K562 (cell line): ENCODE measurements around the gene SGCG. TPM values are rescaled to one million over a fixed set of nuclear protein-coding genes. Genes with fewer than 3 reads are reported as not detected.

Experiments used
- ATAC-seq: fragments of 200-7000 bp; cut with Tn5 transposase; 3 replicates; pipeline ENCODE4 v1.9.1; 2020; ENCODE audit warnings: moderate library complexity
- BruUV-seq: library from RNA; stranded (reverse); fragments of 400-500 nt; replicated peaks from 2 replicates; lab custom pipeline; 2021; lab: Mats Ljungman, UMichigan
- CTCF ChIA-PET: fragments of 300-600 bp; formaldehyde crosslinking; extraction: SDS; loops from one replicate; lab custom pipeline; 2021; ENCODE audit warnings: low intra/inter-chr PET ratio; lab: Yijun Ruan, JAX
- POLR2A ChIA-PET: fragments of 300-600, 350-650 bp; sonication (Branson Sonifier 250); formaldehyde crosslinking; extraction: SDS; loops from one replicate; lab custom pipeline; 2021; ENCODE audit warnings: antibody characterized with exemption, inconsistent platforms; lab: Yijun Ruan, JAX
- DNase-seq, 4 experiments: peaks; one replicate each; pipeline versions ENCODE4 v3.0.0 to v3.0.0-alpha.2; 2011 to 2018; ENCODE audit warnings: low spot score in 3 of 4, mixed read lengths in 3 of 4; ENCODE audit errors: extremely low read depth in 1 of 4
- FAIRE-seq: peaks from 2 replicates; lab custom pipeline; 2011; peaks lifted over from hg19 to GRCh38; lab: Jason Lieb, UNC
- H2AFZ ChIP-seq: 2 replicates; pipeline ENCODE4 v1.6.0; 2011; ENCODE audit warnings: low read depth, low read length, control low read depth, inconsistent platforms
- H3K27ac ChIP-seq: fragments of 200-600 bp; 3 replicates; pipeline ENCODE4 v1.8.0; 2011; ENCODE audit warnings: low read depth, mild to moderate bottlenecking, control low read depth, inconsistent platforms, low read length, moderate library complexity, mixed read lengths; ENCODE audit errors: extremely low read depth
- H3K27me3 ChIP-seq, 2 experiments: fragments of 300-600 bp in 1 of 2; 2 replicates in 1 of 2; 3 replicates in 1 of 2; pipeline versions ENCODE4 v1.6.0 to v1.8.0; 2011; ENCODE audit warnings: inconsistent platforms in 2 of 2, low read length in 2 of 2, mild to moderate bottlenecking in 1 of 2, mixed read lengths in 1 of 2, moderate library complexity in 1 of 2; ENCODE audit not compliant: control insufficient read depth in 2 of 2, insufficient read depth in 2 of 2
- H3K36me3 ChIP-seq: fragments of 300-600 bp; 3 replicates; pipeline ENCODE4 v1.8.0; 2011; ENCODE audit warnings: mild to moderate bottlenecking, low read length, inconsistent platforms; ENCODE audit not compliant: control insufficient read depth, insufficient read depth
- H3K4me1 ChIP-seq, 2 experiments: fragments of 200-600 bp in 1 of 2; replicated peaks in 1 of 2; 2 replicates in 1 of 2; 3 replicates in 1 of 2; pipeline versions ENCODE4 v1.5.1 to v1.8.0; 2011; ENCODE audit warnings: inconsistent platforms in 2 of 2, low read length in 2 of 2, mild to moderate bottlenecking in 1 of 2, mixed read lengths in 1 of 2, moderate library complexity in 1 of 2; ENCODE audit not compliant: control insufficient read depth in 2 of 2, insufficient read depth in 2 of 2
- H3K4me2 ChIP-seq: 2 replicates; pipeline ENCODE4 v1.6.1; 2011; ENCODE audit warnings: low read length, control low read depth, inconsistent platforms, mixed read lengths; ENCODE audit not compliant: insufficient read depth
- H3K4me3 ChIP-seq: fragments of 200-600 bp; sonication (generic), shearing (Covaris generic); 2 replicates; pipeline ENCODE4 v1.5.1; 2016; ENCODE audit warnings: control low read depth, inconsistent platforms
- H3K79me2 ChIP-seq: fragments of 200-600 bp; 3 replicates; pipeline ENCODE4 v1.8.0; 2011; ENCODE audit warnings: low read length, inconsistent platforms; ENCODE audit not compliant: control insufficient read depth, insufficient read depth
- H3K9ac ChIP-seq, 2 experiments: 2 replicates each; pipeline versions ENCODE4 v1.6.0 to v1.6.1; 2011; ENCODE audit warnings: low read depth in 2 of 2, low read length in 2 of 2, control low read depth in 1 of 2, inconsistent platforms in 1 of 2, mild to moderate bottlenecking in 1 of 2, mixed read lengths in 1 of 2; ENCODE audit not compliant: insufficient read depth in 1 of 2
- H3K9me1 ChIP-seq: one replicate; pipeline ENCODE4 v1.6.0; 2011; ENCODE audit warnings: inconsistent platforms, mild to moderate bottlenecking, low read length, moderate library complexity; ENCODE audit not compliant: control insufficient read depth, insufficient read depth
- H3K9me3 ChIP-seq: replicated peaks from 2 replicates; pipeline ENCODE4 v1.5.1; 2011; ENCODE audit warnings: low read depth, low read length, inconsistent platforms; ENCODE audit not compliant: control insufficient read depth, insufficient read depth
- H4K20me1 ChIP-seq: replicated peaks from 2 replicates; pipeline ENCODE4 v1.6.1; 2011; ENCODE audit warnings: low read length, inconsistent platforms, mixed read lengths; ENCODE audit not compliant: control insufficient read depth, insufficient read depth
- ASH1L ChIP-seq: fragments of 450-650 bp; IDR thresholded peaks from 2 replicates; pipeline ENCODE4 v1.6.1; 2018; ENCODE audit warnings: borderline replicate concordance, mild to moderate bottlenecking, low read depth; ENCODE audit not compliant: partially characterized antibody
- ATF1 ChIP-seq, 2 experiments: fragments of 450-650 bp in 1 of 2; IDR thresholded peaks; 2 replicates each; pipeline ENCODE4 v1.6.1; 2016; ENCODE audit warnings: missing compliant biosample characterization in 1 of 2, missing genetic modification characterization in 1 of 2
- CHCHD3 ChIP-seq: fragments of 250-450 bp; sonication (Bioruptor Pico); IDR thresholded peaks from 2 replicates; pipeline ENCODE4 v2.1.2; 2022; ENCODE audit warnings: mild to moderate bottlenecking
- GABPB2 ChIP-seq: fragments of 250-450 bp; sonication (Bioruptor Pico); conservative IDR thresholded peaks from 2 replicates; pipeline ENCODE4 v1.5.1; 2021; ENCODE audit warnings: mild to moderate bottlenecking
- HCFC1 ChIP-seq: IDR thresholded peaks from 2 replicates; pipeline ENCODE4 v1.6.1; 2012; ENCODE audit warnings: low read depth, low read length, improper control_type of control experiment
- HDAC2 ChIP-seq: fragments of 450-650 bp; IDR thresholded peaks from 2 replicates; pipeline ENCODE4 v1.6.1; 2016; ENCODE audit warnings: mild to moderate bottlenecking
- KLF1 ChIP-seq: fragments of 450-650 bp; IDR thresholded peaks from 2 replicates; pipeline ENCODE4 v1.6.1; 2016; ENCODE audit warnings: missing genetic modification characterization, missing compliant biosample characterization
- MBD2 ChIP-seq: sonication (generic); IDR thresholded peaks from 2 replicates; pipeline ENCODE4 v1.6.1; 2016; ENCODE audit warnings: low read depth, borderline replicate concordance
- PRMT5 ChIP-seq: sonication (generic); formaldehyde crosslinking; IDR thresholded peaks from 2 replicates; pipeline ENCODE4 v1.5.0; 2020; ENCODE audit warnings: missing genetic modification reagents
- RAD21 ChIP-seq, 2 experiments: fragments of 250-450 bp in 1 of 2; fragments of 450-650 bp in 1 of 2; sonication (Bioruptor Pico) in 1 of 2; formaldehyde crosslinking in 1 of 2; IDR thresholded peaks in 1 of 2; conservative IDR thresholded peaks in 1 of 2; 2 replicates each; pipeline versions ENCODE4 v1.4.0 to v1.8.0; 2020 to 2022; ENCODE audit warnings: mild to moderate bottlenecking in 2 of 2, moderate library complexity in 1 of 2
- SMAD1 ChIP-seq: fragments of 150-350 bp; IDR thresholded peaks from 2 replicates; pipeline ENCODE4 v1.6.1; 2014; ENCODE audit warnings: low read length, low read depth; ENCODE audit not compliant: partially characterized antibody
- SMAD2 ChIP-seq: fragments of 150-350 bp; IDR thresholded peaks from 2 replicates; pipeline ENCODE4 v1.6.1; 2014; ENCODE audit warnings: low read depth, mild to moderate bottlenecking, low read length
- SMAD3 ChIP-seq: fragments of 450-650 bp; formaldehyde crosslinking; conservative IDR thresholded peaks from 2 replicates; pipeline ENCODE4 v1.4.0; 2020; ENCODE audit warnings: mild to moderate bottlenecking
- SRF ChIP-seq, 2 experiments: fragments of 250-450, 450-650 bp in 1 of 2; sonication (Bioruptor Pico) in 1 of 2; sonication (generic) in 1 of 2; formaldehyde crosslinking; IDR thresholded peaks; 2 replicates each; pipeline versions ENCODE4 v1.5.0 to v1.5.1; 2020 to 2022; ENCODE audit warnings: mild to moderate bottlenecking in 1 of 2, missing genetic modification reagents in 1 of 2
- TFAM ChIP-seq: fragments of 250-450 bp; sonication (Bioruptor Pico); conservative IDR thresholded peaks from 2 replicates; pipeline ENCODE4 v1.5.0; 2021; ENCODE audit warnings: mild to moderate bottlenecking, moderate library complexity
- XRCC3 ChIP-seq: fragments of 450-650 bp; IDR thresholded peaks from 2 replicates; pipeline ENCODE4 v1.6.1; 2017; ENCODE audit warnings: mild to moderate bottlenecking, moderate library complexity
- ZNF431 ChIP-seq: sonication (generic); formaldehyde crosslinking; IDR thresholded peaks from 2 replicates; pipeline ENCODE4 v1.8.0; 2022; ENCODE audit warnings: mild to moderate bottlenecking, missing genetic modification reagents
- ZNF507 ChIP-seq: conservative IDR thresholded peaks from 2 replicates; pipeline ENCODE4 v1.6.1; 2017; ENCODE audit warnings: missing genetic modification characterization, missing compliant biosample characterization
- ZNF75A ChIP-seq: fragments of 450-650 bp; formaldehyde crosslinking; IDR thresholded peaks from 2 replicates; pipeline ENCODE4 v1.4.0; 2020; ENCODE audit warnings: mild to moderate bottlenecking
- WGBS: fragments of 100-300 bp; shearing (Covaris generic); methylation state at CpG from one replicate; pipeline ENCODE4 v1.1.6; 2016; ENCODE audit warnings: low coverage, mixed read lengths; ENCODE audit not compliant: insufficient coverage; ENCODE audit errors: missing lambda C conversion rate; 5-methylcytosine and 5-hydroxymethylcytosine counted together
- in situ Hi-C: fragments of 300-500 bp; cut with MboI; formaldehyde crosslinking; loops from 4 replicates; pipeline ENCODE4 v1.15.0; 2018; ENCODE audit warnings: inconsistent platforms, mixed read lengths
- intact Hi-C: fragments of 100-400 bp; cut with micrococcal nuclease; formaldehyde crosslinking; loops from 2 replicates; pipeline ENCODE4 v1.14.2; 2022
- polyA plus RNA-seq, 8 experiments: library from polyadenylated mRNA; depleted of rRNA in 4 of 8; stranded (reverse) in 5 of 8; unstranded in 3 of 8; fragments of >200 nt; fragmentation: Nextera tagmentation in 2 of 8; fragmentation: Illumina TruSeq in 1 of 8; extraction: Ambion mirVana in 2 of 8; extraction: Trizol in 1 of 8; gene quantifications; 2 replicates each; pipeline versions ENCODE4 v1.2.1 to v1.2.3, GENCODE V29; 2011 to 2014; ENCODE audit warnings: inconsistent platforms in 1 of 8, missing spikeins in 1 of 8
- total RNA-seq, 7 experiments: library from RNA; depleted of rRNA in 6 of 7; stranded (reverse); fragments of >200 nt in 6 of 7; fragmentation: Illumina TruSeq in 2 of 7; extraction: Trizol in 2 of 7; gene quantifications; 2 replicates each; pipeline versions ENCODE4 v1.2.1 to v1.2.3, GENCODE V29; 2011 to 2021; ENCODE audit warnings: low replicate concordance in 1 of 7

The SGCG gene
- total and polyA plus RNA-seq, 9 of the 15 experiments (the other 6 are each of a cell fraction or from before 2014, with no cell fraction given): 0.04 to 0.44 (median 0.34) TPM

GRCh38 chr13:23359882-23360281, 179.1 kb downstream of the SGCG start (continued):
- TF ChIP-seq ZNF75A (no peak), SRF (CRISPR knock-in tag; IDR thresholded peaks at IDR 0.05) (no peak), ATF1 (CRISPR knock-in tag; IDR thresholded peaks at IDR 0.05) (no peak), ATF1 (tag; IDR thresholded peaks at IDR 0.05) (no peak), ZNF431 (no peak), HCFC1 (no peak), ASH1L (no peak), SMAD1 (no peak)
- TF ChIP-seq, all 486 proteins: peak for 0

- no peak for DNase-seq
- in situ Hi-C loops: no loop called here
- intact Hi-C loops: no loop called here
- H3K36me3 ChIP-seq: peaks cover 68% of the 10 kb centered on the region; the same call in 2 of the 3 replicates
- no peak for TF ChIP-seq HDAC2
- TF ChIP-seq SMAD2: no peak
- TF ChIP-seq HCFC1: no peak
- no peak for TF ChIP-seq KLF1 (tag)
- no peak for TF ChIP-seq SMAD3 (CRISPR knock-in tag)
- no peak for TF ChIP-seq CHCHD3 (CRISPR knock-in tag)
- no peak for TF ChIP-seq TFAM
- TF ChIP-seq ZNF507 (tag): no peak
- no peak for TF ChIP-seq RAD21 (CRISPR knock-in tag; conservative IDR thresholded peaks at IDR 0.05 in 1 of 2, IDR thresholded peaks at IDR 0.05 in 1 of 2)
- TF ChIP-seq GABPB2 (CRISPR knock-in tag): no peak
- TF ChIP-seq MBD2: no peak
- TF ChIP-seq XRCC3: no peak
- TF ChIP-seq PRMT5: no peak
- H3K4me3 ChIP-seq: no peak overlapping the region
- ATAC-seq: no peak
- no peak overlapping the region for H3K27ac ChIP-seq
- 96% methylated on average over 3 of the region's 3 CpGs for WGBS
- no peaks in the 10 kb centered on the region for H3K9me3 ChIP-seq
- no peaks in the 10 kb centered on the region for H3K9me1 ChIP-seq
- H3K79me2 ChIP-seq: no peaks in the 10 kb centered on the region
- no peak overlapping the region for H3K9ac ChIP-seq
- POLR2A ChIA-PET: interaction anchor here (0.6 kb wide), 1 partner anchor 253 kb away, joined by 3 read pairs; no protein-coding TSS in a partner anchor
- BruUV-seq: no TSS peak
- FAIRE-seq: no peak
- H4K20me1 ChIP-seq: no peaks in the 10 kb centered on the region
- H3K4me2 ChIP-seq: no peak overlapping the region
- CTCF ChIA-PET: no interaction called here
- no peaks in the 10 kb centered on the region for H3K27me3 ChIP-seq
- no peaks in the 10 kb centered on the region for H3K4me1 ChIP-seq
- no peak overlapping the region for H2AFZ ChIP-seq
Measured at GRCh38 chr13:23365652-23366051, 184.9 kb downstream of the SGCG start.
